GM23338 (cell line): Measurements from ENCODE around the gene HS6ST2. TPM values are rescaled to one million over a fixed set of nuclear protein-coding genes. Genes with fewer than 3 reads are reported as not detected.

Source experiments
- ATAC-seq: fragments of 200-7000 bp; cut with Tn5 transposase; 3 replicates; pipeline ENCODE4 v1.9.1; 2020
- DNase-seq: peaks from one replicate; pipeline ENCODE4 v3.0.0-alpha.2; 2015; ENCODE audit warnings: low spot score
- H2AFZ ChIP-seq: fragments of 200-600 bp; sonication (generic); 2 replicates; pipeline ENCODE4 v1.8.0; 2016; ENCODE audit warnings: antibody characterized with exemption, mild to moderate bottlenecking, moderate library complexity
- H3F3A ChIP-seq: fragments of 200-600 bp; sonication (generic); replicated peaks from 2 replicates; pipeline ENCODE4 v1.8.0; 2017; ENCODE audit warnings: antibody characterized with exemption, mixed run types, low read depth
- H3K27ac ChIP-seq: fragments of 200-600 bp; sonication (generic); 2 replicates; pipeline ENCODE4 v1.6.1; 2016; ENCODE audit warnings: low read depth
- H3K27me3 ChIP-seq: fragments of 200-600 bp; sonication (generic); 2 replicates; pipeline ENCODE4 v1.8.0; 2016; ENCODE audit warnings: mild to moderate bottlenecking, mixed run types, moderate library complexity; ENCODE audit not compliant: insufficient read depth
- H3K36me3 ChIP-seq: fragments of 200-600 bp; sonication (generic); 2 replicates; pipeline ENCODE4 v1.8.0; 2016; ENCODE audit warnings: mild to moderate bottlenecking; ENCODE audit not compliant: insufficient read depth
- H3K4me1 ChIP-seq: fragments of 200-600 bp; sonication (generic); 2 replicates; pipeline ENCODE4 v1.8.0; 2016; ENCODE audit warnings: mild to moderate bottlenecking, moderate library complexity; ENCODE audit not compliant: insufficient read depth
- H3K4me2 ChIP-seq: fragments of 200-600 bp; sonication (generic); 2 replicates; pipeline ENCODE4 v1.7.1; 2017; ENCODE audit warnings: mixed run types
- H3K4me3 ChIP-seq: fragments of 200-600 bp; sonication (generic); 2 replicates; pipeline ENCODE4 v1.6.1; 2016; ENCODE audit warnings: mixed run types
- H3K79me2 ChIP-seq: fragments of 200-600 bp; sonication (generic); replicated peaks from 2 replicates; pipeline ENCODE4 v1.8.0; 2017; ENCODE audit warnings: mild to moderate bottlenecking; ENCODE audit not compliant: insufficient read depth
- H3K9me2 ChIP-seq: fragments of 200-600 bp; sonication (generic); 2 replicates; pipeline ENCODE4 v1.8.0; 2017; ENCODE audit not compliant: insufficient read depth
- H4K20me1 ChIP-seq: fragments of 200-600 bp; sonication (generic); replicated peaks from 2 replicates; pipeline ENCODE4 v1.8.0; 2017; ENCODE audit warnings: mild to moderate bottlenecking; ENCODE audit not compliant: insufficient read depth
- H3K27ac Mint-ChIP-seq: 2 replicates; pipeline ENCODE4 v1.8.0; 2020; ENCODE audit warnings: inconsistent platforms, mild to moderate bottlenecking, moderate library complexity, mixed read lengths
- H3K27me3 Mint-ChIP-seq: 3 replicates; pipeline ENCODE4 v1.8.0; 2022; ENCODE audit warnings: low read depth, mild to moderate bottlenecking, moderate library complexity, mixed read lengths, inconsistent platforms; ENCODE audit not compliant: insufficient read depth, poor library complexity
- H3K36me3 Mint-ChIP-seq: 3 replicates; pipeline ENCODE4 v1.8.0; 2021; ENCODE audit warnings: low read depth, mild to moderate bottlenecking, inconsistent platforms, moderate library complexity, mixed read lengths
- H3K4me1 Mint-ChIP-seq: 3 replicates; pipeline ENCODE4 v1.8.0; 2020; ENCODE audit warnings: mild to moderate bottlenecking, inconsistent platforms, mixed read lengths
- H3K4me3 Mint-ChIP-seq: 3 replicates; pipeline ENCODE4 v1.8.0; 2021; ENCODE audit warnings: moderate library complexity, mild to moderate bottlenecking, inconsistent platforms, mixed read lengths
- H3K9me3 Mint-ChIP-seq: 3 replicates; pipeline ENCODE4 v1.8.0; 2020; ENCODE audit warnings: moderate library complexity, mild to moderate bottlenecking, inconsistent platforms, mixed read lengths
- CREB1 ChIP-seq: fragments of 250-450 bp; sonication (Bioruptor Pico); IDR thresholded peaks from 2 replicates; pipeline ENCODE4 v1.5.0; 2020; ENCODE audit warnings: low read depth, mild to moderate bottlenecking, moderate library complexity
- CTCF ChIP-seq, 2 experiments: fragments of 200-600 bp in 1 of 2; sonication (generic) in 1 of 2; conservative IDR thresholded peaks; 2 replicates each; pipeline versions ENCODE4 v1.5.1 to v1.6.1; 2016 to 2017; ENCODE audit warnings: antibody characterized with exemption in 2 of 2, low read depth in 2 of 2, mild to moderate bottlenecking in 2 of 2, moderate library complexity in 1 of 2
- ETS1 ChIP-seq: IDR thresholded peaks from 2 replicates; pipeline ENCODE4 v1.6.1; 2016; ENCODE audit warnings: antibody characterized with exemption
- EZH2 ChIP-seq: fragments of 200-600 bp; sonication (generic); IDR thresholded peaks from one replicate; pipeline ENCODE4 v1.8.0; 2017; ENCODE audit warnings: antibody characterized with exemption, mild to moderate bottlenecking, low read depth; ENCODE audit not compliant: unreplicated experiment
- EZH2phosphoT487 ChIP-seq: fragments of 200-600 bp; sonication (generic); IDR thresholded peaks from one replicate; pipeline ENCODE4 v1.8.1; 2018; ENCODE audit warnings: antibody characterized with exemption; ENCODE audit not compliant: unreplicated experiment
- NANOG ChIP-seq: IDR thresholded peaks from 2 replicates; pipeline ENCODE4 v1.6.1; 2016; ENCODE audit warnings: antibody characterized with exemption, borderline replicate concordance
- POLR2AphosphoS5 ChIP-seq: IDR thresholded peaks from 2 replicates; pipeline ENCODE4 v1.6.1; 2016; ENCODE audit warnings: antibody characterized with exemption, low read depth
- STAT1 ChIP-seq: IDR thresholded peaks from one replicate; pipeline ENCODE4 v1.6.1; 2016; ENCODE audit warnings: antibody characterized with exemption; ENCODE audit not compliant: unreplicated experiment
- ZNF114 ChIP-seq: fragments of 250-450 bp; sonication (Bioruptor Pico); IDR thresholded peaks from 2 replicates; pipeline ENCODE4 v1.5.0; 2020; ENCODE audit warnings: mild to moderate bottlenecking, moderate library complexity
- ZNF462 ChIP-seq: fragments of 250-450 bp; sonication (Bioruptor Pico); IDR thresholded peaks from 2 replicates; pipeline ENCODE4 v1.5.0; 2020; ENCODE audit warnings: mild to moderate bottlenecking, moderate library complexity
- polyA plus RNA-seq: library from polyadenylated mRNA; unstranded; fragments of >200 nt; fragmentation: Nextera tagmentation; extraction: Ambion mirVana; gene quantifications from 2 replicates; pipeline ENCODE4 v1.2.1, GENCODE V29; 2016
- total RNA-seq: library from RNA; depleted of rRNA; stranded (reverse); fragments of >200 nt; shearing (Covaris generic); gene quantifications from 2 replicates; pipeline ENCODE4 v1.2.3, GENCODE V29; 2014

The HS6ST2 gene
- total and polyA plus RNA-seq, 2 experiments from 2014 or later: 0.82 to 4.8 TPM

- no peaks in the 10 kb centered on the region for H3K36me3 Mint-ChIP-seq
- no peaks in the 10 kb centered on the region for H3K4me1 ChIP-seq
- H3K36me3 ChIP-seq: no peaks in the 10 kb centered on the region
- TF ChIP-seq NANOG (no peak), EZH2phosphoT487 (no peak), CTCF (conservative IDR thresholded peaks at IDR 0.05; ENCODE audit: low read depth in 2 of 2) (no peak)
- H3K4me2 ChIP-seq: no peak overlapping the region
- H3K27me3 Mint-ChIP-seq: no peaks in the 10 kb centered on the region
- H3K9me3 Mint-ChIP-seq: no peaks in the 10 kb centered on the region
- no peak for DNase-seq
- H3K79me2 ChIP-seq: no peaks in the 10 kb centered on the region
- H3K4me3 ChIP-seq: no peak overlapping the region
- ATAC-seq: no peak
- no peaks in the 10 kb centered on the region for H4K20me1 ChIP-seq
- H2AFZ ChIP-seq: no peak overlapping the region
- no peak overlapping the region for H3K4me3 Mint-ChIP-seq
- no peak overlapping the region for H3K27ac Mint-ChIP-seq
- no peaks in the 10 kb centered on the region for H3K9me2 ChIP-seq
- peaks cover 8% of the 10 kb centered on the region for H3K4me1 Mint-ChIP-seq
- no peak overlapping the region for H3K27ac ChIP-seq
- H3F3A ChIP-seq: no peaks in the 10 kb centered on the region
- H3K27me3 ChIP-seq: no peaks in the 10 kb centered on the region
Measured at GRCh38 chrX:132732236-132732635, 226.2 kb downstream of the HS6ST2 start.

- no peak overlapping the region for H3K4me3 Mint-ChIP-seq
- Histone ChIP-seq H3K79me2 (no peaks in the 10 kb centered on the region), H3K27me3 (no peaks in the 10 kb centered on the region), H4K20me1 (no peaks in the 10 kb centered on the region), H3K9me2 (no peaks in the 10 kb centered on the region), H3K36me3 (no peaks in the 10 kb centered on the region), H3F3A (no peaks in the 10 kb centered on the region), H3K4me3 (no peak overlapping the region), H3K27ac (no peak overlapping the region), H3K4me1 (no peaks in the 10 kb centered on the region), H2AFZ (no peak overlapping the region), H3K4me2 (no peak overlapping the region)
- DNase-seq (no peak), ATAC-seq (no peak)
- H3K27ac Mint-ChIP-seq: no peak overlapping the region
- H3K9me3 Mint-ChIP-seq: no peaks in the 10 kb centered on the region
- no peak for TF ChIP-seq EZH2
- no peak for TF ChIP-seq ZNF114
- no peak for TF ChIP-seq POLR2AphosphoS5
- TF ChIP-seq CREB1 (CRISPR knock-in tag): no peak
- no peak for TF ChIP-seq ETS1
- no peaks in the 10 kb centered on the region for H3K36me3 Mint-ChIP-seq
- no peaks in the 10 kb centered on the region for H3K27me3 Mint-ChIP-seq
- H3K4me1 Mint-ChIP-seq: peaks cover 8% of the 10 kb centered on the region
Measured at GRCh38 chrX:132730726-132731125, 227.7 kb downstream of the HS6ST2 start.

- Histone ChIP-seq H3K27ac (no peak overlapping the region), H4K20me1 (no peaks in the 10 kb centered on the region), H3F3A (no peaks in the 10 kb centered on the region), H2AFZ (no peak overlapping the region), H3K4me1 (no peaks in the 10 kb centered on the region), H3K9me2 (no peaks in the 10 kb centered on the region), H3K4me2 (no peak overlapping the region), H3K79me2 (no peaks in the 10 kb centered on the region), H3K4me3 (no peak overlapping the region), H3K27me3 (no peaks in the 10 kb centered on the region), H3K36me3 (no peaks in the 10 kb centered on the region)
- Mint-ChIP-seq H3K27ac (no peak overlapping the region), H3K36me3 (no peaks in the 10 kb centered on the region), H3K4me1 (peaks cover 8% of the 10 kb centered on the region), H3K27me3 (no peaks in the 10 kb centered on the region), H3K9me3 (no peaks in the 10 kb centered on the region), H3K4me3 (no peak overlapping the region)
- DNase-seq (no peak), ATAC-seq (no peak)
- TF ChIP-seq STAT1: no peak
- no peak for TF ChIP-seq ZNF462
- TF ChIP-seq ZNF114: no peak
Measured at GRCh38 chrX:132730266-132730665, 228.2 kb downstream of the HS6ST2 start.
